Mesendoderm (in vitro differentiated cells): ENCODE data around the gene MMP25.

ENCODE experiments used
- DNase-seq: peaks from one replicate; pipeline ENCODE4 v3.0.0; 2013
- H2AK5ac ChIP-seq: 2 replicates; pipeline ENCODE4 v1.6.1; 2013; ENCODE audit warnings: low read length, inconsistent platforms
- H2BK120ac ChIP-seq: 2 replicates; pipeline ENCODE4 v1.6.1; 2013; ENCODE audit warnings: low read depth, mild to moderate bottlenecking, low read length, moderate library complexity, mixed read lengths
- H2BK15ac ChIP-seq: replicated peaks from 2 replicates; pipeline ENCODE4 v1.6.1; 2013; ENCODE audit warnings: low read depth, mild to moderate bottlenecking, moderate library complexity
- H2BK5ac ChIP-seq: 2 replicates; pipeline ENCODE4 v1.6.1; 2013; ENCODE audit warnings: low read length, inconsistent platforms
- H3K18ac ChIP-seq: 2 replicates; pipeline ENCODE4 v1.6.1; 2013; ENCODE audit warnings: mild to moderate bottlenecking, low read length, mixed read lengths
- H3K23ac ChIP-seq: one replicate; pipeline ENCODE4 v1.6.1; 2013; ENCODE audit warnings: low read length
- H3K27ac ChIP-seq: 2 replicates; pipeline ENCODE4 v1.5.1; 2013; ENCODE audit warnings: low read depth, mild to moderate bottlenecking, inconsistent platforms, low read length, moderate library complexity
- H3K27me3 ChIP-seq: 2 replicates; pipeline ENCODE4 v1.6.1; 2013; ENCODE audit warnings: low read length, control low read depth, mild to moderate bottlenecking, inconsistent platforms; ENCODE audit not compliant: insufficient read depth, poor library complexity
- H3K36me3 ChIP-seq: 2 replicates; pipeline ENCODE4 v1.6.1; 2013; ENCODE audit warnings: low read length, inconsistent platforms; ENCODE audit not compliant: control insufficient read depth, insufficient read depth
- H3K4ac ChIP-seq: one replicate; pipeline ENCODE4 v1.6.1; 2013; ENCODE audit warnings: low read depth, mild to moderate bottlenecking, low read length, moderate library complexity
- H3K4me1 ChIP-seq: 2 replicates; pipeline ENCODE4 v1.6.1; 2013; ENCODE audit warnings: low read depth, low read length, inconsistent platforms; ENCODE audit not compliant: control insufficient read depth
- H3K4me2 ChIP-seq: 2 replicates; pipeline ENCODE4 v1.6.1; 2013; ENCODE audit warnings: low read length
- H3K4me3 ChIP-seq: 2 replicates; pipeline ENCODE4 v1.5.1; 2013; ENCODE audit warnings: mild to moderate bottlenecking, low read length
- H3K56ac ChIP-seq: one replicate; pipeline ENCODE4 v1.6.1; 2013; ENCODE audit warnings: low read length
- H3K79me1 ChIP-seq: 2 replicates; pipeline ENCODE4 v1.6.1; 2013; ENCODE audit warnings: low read length, inconsistent platforms
- H3K79me2 ChIP-seq: 2 replicates; pipeline ENCODE4 v1.6.1; 2013; ENCODE audit warnings: mild to moderate bottlenecking, low read length; ENCODE audit not compliant: control insufficient read depth, insufficient read depth
- H3K9ac ChIP-seq: 2 replicates; pipeline ENCODE4 v1.6.1; 2013; ENCODE audit warnings: low read length, inconsistent platforms
- H4K5ac ChIP-seq: one replicate; pipeline ENCODE4 v1.6.1; 2013; ENCODE audit warnings: low read length
- H4K8ac ChIP-seq: one replicate; pipeline ENCODE4 v1.6.1; 2013; ENCODE audit warnings: low read depth, mild to moderate bottlenecking, control low read depth, low read length, moderate library complexity
- WGBS: extraction: QIAGEN DNeasy Blood & Tissue Kit; methylation state at CpG from one replicate; pipeline ENCODE4 v1.1.7; 2013; ENCODE audit warnings: low lambda C conversion rate, missing lambda C conversion rate; ENCODE audit not compliant: insufficient coverage; ENCODE audit errors: extremely low coverage; 5-methylcytosine and 5-hydroxymethylcytosine counted together

MMP25 gene

GRCh38 chr16:3019594-3020246 lies 26.6 kb upstream of the MMP25 start:
- H3K4me1 ChIP-seq = peaks cover 12% of the 10 kb centered on the region
- H2BK15ac ChIP-seq = no peak overlapping the region
- peak overlapping the region; percentile 69 for H3K9ac ChIP-seq
- WGBS = no CpG with 5 or more reads among the region's 40 CpGs
- H3K23ac ChIP-seq = no peak overlapping the region
- H3K36me3 ChIP-seq = peaks cover 2% of the 10 kb centered on the region
- no peak overlapping the region for H3K4ac ChIP-seq
- peak overlapping the region; percentile 83 for H3K4me2 ChIP-seq
- no peak overlapping the region for H2BK120ac ChIP-seq
- H4K8ac ChIP-seq = no peak overlapping the region
- H3K18ac ChIP-seq = no peak overlapping the region
- no peak overlapping the region for H4K5ac ChIP-seq
- H3K79me1 ChIP-seq = peaks cover 8% of the 10 kb centered on the region
- no peaks in the 10 kb centered on the region for H3K27me3 ChIP-seq
- H3K27ac ChIP-seq = no peak overlapping the region
- H3K56ac ChIP-seq = peak overlapping the region; percentile 85
- H2AK5ac ChIP-seq = no peak overlapping the region
- DNase-seq = no peak
- H3K79me2 ChIP-seq = peaks cover 21% of the 10 kb centered on the region
- H3K4me3 ChIP-seq = no peak overlapping the region
- H2BK5ac ChIP-seq = peak overlapping the region; percentile 23

DNA sequence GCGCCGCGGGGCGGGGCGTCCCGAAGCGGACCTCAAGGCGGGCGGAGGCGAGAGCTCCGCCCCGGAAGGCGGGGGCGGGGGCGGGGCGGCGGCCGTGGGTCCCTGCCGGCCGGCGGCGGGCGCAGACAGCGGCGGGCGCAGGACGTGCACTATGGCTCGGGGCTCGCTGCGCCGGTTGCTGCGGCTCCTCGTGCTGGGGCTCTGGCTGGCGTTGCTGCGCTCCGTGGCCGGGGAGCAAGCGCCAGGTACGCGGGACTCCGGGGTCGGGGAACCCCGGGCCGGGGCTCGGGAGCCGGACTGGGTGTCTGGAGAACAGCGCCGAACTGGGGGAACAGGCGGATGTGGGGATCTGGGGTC lies 26.1 kb upstream of the MMP25 start, which contains the start of gene TNFRSF12A:
Gene TNFRSF12A, plus strand, starts transcription at position 122 of the 357 bp plus-strand sequence. Its CDS starts 30 bp downstream, at position 152.
- Histone ChIP-seq H2BK5ac (peak within 1 kb of the TSS; percentile 88), H3K4me2 (peak within 1 kb of the TSS; percentile 83), H2AK5ac (no peak within 1 kb of the TSS), H3K27ac (peak within 1 kb of the TSS; percentile 98), H3K9ac (peak within 1 kb of the TSS; percentile 87), H3K18ac (peak within 1 kb of the TSS; percentile 88), H3K23ac (no peak within 1 kb of the TSS), H3K36me3 (no peaks in the 10 kb centered on the region), H3K79me2 (peaks cover 21% of the 10 kb centered on the region), H3K4me3 (peak within 1 kb of the TSS; percentile 88), H3K56ac (peak within 1 kb of the TSS; percentile 97), H3K4me1 (peaks cover 12% of the 10 kb centered on the region), H3K79me1 (peaks cover 8% of the 10 kb centered on the region), H2BK15ac (no peak within 1 kb of the TSS), H3K4ac (peak within 1 kb of the TSS; percentile 48), H4K5ac (no peak within 1 kb of the TSS), H2BK120ac (peak within 1 kb of the TSS; percentile 21), H3K27me3 (no peaks in the 10 kb centered on the region), H4K8ac (peak within 1 kb of the TSS; percentile 31)
- WGBS = no CpG with 5 or more reads among the region's 49 CpGs
- peak; percentile 91 for DNase-seq

DNA sequence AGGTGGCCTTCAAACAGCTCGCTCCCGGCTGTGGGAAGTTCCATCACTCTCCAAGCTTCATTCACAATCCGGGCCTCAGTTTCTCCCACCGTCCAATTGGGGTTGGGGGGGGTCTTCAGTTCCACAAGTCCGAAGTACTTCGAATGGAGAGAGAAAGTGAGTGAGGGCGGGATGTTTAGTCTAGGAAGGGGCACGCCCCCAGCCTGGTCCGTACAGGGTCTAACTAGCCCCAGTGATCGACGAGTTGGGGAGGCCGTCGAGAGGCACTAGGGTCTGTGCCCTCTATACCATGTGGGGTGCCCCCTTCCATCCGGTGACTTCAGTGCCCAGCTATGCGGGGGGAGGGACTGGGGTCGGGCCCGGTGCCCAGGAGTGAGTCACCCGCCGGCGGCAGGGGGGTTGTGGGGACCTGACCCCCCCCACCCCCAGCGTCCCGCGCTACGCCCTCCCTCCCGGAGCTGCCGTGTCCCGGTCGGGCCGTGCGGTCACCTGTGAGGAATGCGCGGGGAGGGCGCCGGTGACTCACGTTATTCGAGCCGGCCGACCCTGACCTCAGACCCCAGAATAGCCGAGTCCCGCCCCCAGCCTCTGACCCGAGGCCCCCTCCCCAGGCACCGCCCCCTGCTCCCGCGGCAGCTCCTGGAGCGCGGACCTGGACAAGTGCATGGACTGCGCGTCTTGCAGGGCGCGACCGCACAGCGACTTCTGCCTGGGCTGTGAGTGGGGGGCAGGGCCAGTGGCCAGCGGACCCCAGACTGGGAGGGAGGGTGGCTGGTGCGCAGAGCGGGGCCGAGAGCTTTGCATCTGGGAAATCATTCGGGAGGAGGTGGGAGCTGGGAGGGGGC lies 25.5 kb upstream of the MMP25 start:
- peak overlapping the region; percentile 81 for H3K4me2 ChIP-seq
- H3K56ac ChIP-seq = peak overlapping the region; percentile 97
- H3K27ac ChIP-seq = peak overlapping the region; percentile 98
- H2BK120ac ChIP-seq = peak overlapping the region; percentile 21
- DNase-seq = peak; percentile 96
- H3K36me3 ChIP-seq = no peaks in the 10 kb centered on the region
- peak overlapping the region; percentile 88 for H2BK5ac ChIP-seq
- peaks cover 8% of the 10 kb centered on the region for H3K79me1 ChIP-seq
- no peak overlapping the region for H3K23ac ChIP-seq
- WGBS = no CpG with 5 or more reads among the region's 57 CpGs
- no peak overlapping the region for H4K5ac ChIP-seq
- H3K27me3 ChIP-seq = no peaks in the 10 kb centered on the region
- peak overlapping the region; percentile 88 for H3K4me3 ChIP-seq
- peak overlapping the region; percentile 88 for H3K18ac ChIP-seq
- no peak overlapping the region for H2AK5ac ChIP-seq
- H4K8ac ChIP-seq = peak overlapping the region; percentile 31
- H2BK15ac ChIP-seq = no peak overlapping the region
- H3K79me2 ChIP-seq = peaks cover 19% of the 10 kb centered on the region
- peaks cover 12% of the 10 kb centered on the region for H3K4me1 ChIP-seq
- H3K9ac ChIP-seq = peak overlapping the region; percentile 87
- peak overlapping the region; percentile 48 for H3K4ac ChIP-seq

GRCh38 chr16:3021449-3022207 lies 24.7 kb upstream of the MMP25 start:
- H2BK5ac ChIP-seq = peak overlapping the region; percentile 38
- H3K4ac ChIP-seq = peak overlapping the region; percentile 58
- peak overlapping the region; percentile 98 for H3K27ac ChIP-seq
- peak overlapping the region; percentile 72 for H3K4me2 ChIP-seq
- peak overlapping the region; percentile 97 for H3K56ac ChIP-seq
- no peaks in the 10 kb centered on the region for H3K27me3 ChIP-seq
- peak overlapping the region; percentile 31 for H3K18ac ChIP-seq
- peaks cover 5% of the 10 kb centered on the region for H3K36me3 ChIP-seq
- H3K79me1 ChIP-seq = peaks cover 5% of the 10 kb centered on the region
- H2AK5ac ChIP-seq = peak overlapping the region; percentile 50
- H2BK120ac ChIP-seq = no peak overlapping the region
- no peak overlapping the region for H3K23ac ChIP-seq
- H3K4me3 ChIP-seq = peak overlapping the region; percentile 69
- no peak overlapping the region for H2BK15ac ChIP-seq
- peak; percentile 98 for DNase-seq
- H4K5ac ChIP-seq = no peak overlapping the region
- H4K8ac ChIP-seq = no peak overlapping the region
- peaks cover 12% of the 10 kb centered on the region for H3K4me1 ChIP-seq
- peak overlapping the region; percentile 87 for H3K9ac ChIP-seq
- peaks cover 13% of the 10 kb centered on the region for H3K79me2 ChIP-seq
- no CpG with 5 or more reads among the region's 25 CpGs for WGBS

DNA sequence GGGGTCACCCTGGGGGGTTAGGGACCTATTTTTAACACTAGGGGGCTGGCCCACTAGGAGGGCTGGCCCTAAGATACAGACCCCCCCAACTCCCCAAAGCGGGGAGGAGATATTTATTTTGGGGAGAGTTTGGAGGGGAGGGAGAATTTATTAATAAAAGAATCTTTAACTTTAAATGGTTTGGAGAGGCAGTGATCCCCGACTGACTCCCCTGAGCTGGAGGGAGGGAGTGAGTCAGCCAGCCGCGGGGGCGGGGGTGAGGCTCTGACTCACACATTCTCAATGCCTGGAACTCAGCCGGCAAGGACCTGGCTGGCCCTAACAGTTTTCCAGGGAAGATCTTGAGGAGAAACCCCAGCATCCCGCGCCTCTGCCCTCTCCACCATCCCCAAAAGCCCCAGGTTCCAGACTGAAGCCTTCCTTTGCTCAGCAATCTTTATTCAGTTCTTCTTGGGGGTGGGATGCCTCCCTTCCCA lies 24.1 kb upstream of the MMP25 start:
- Histone ChIP-seq H3K4me2 (peak overlapping the region; percentile 85), H3K79me1 (peaks cover 5% of the 10 kb centered on the region), H2BK15ac (no peak overlapping the region), H4K8ac (no peak overlapping the region), H2AK5ac (peak overlapping the region; percentile 78), H3K56ac (peak overlapping the region; percentile 97), H3K18ac (peak overlapping the region; percentile 69), H3K9ac (peak overlapping the region; percentile 90), H2BK120ac (no peak overlapping the region), H3K36me3 (peaks cover 8% of the 10 kb centered on the region), H3K4ac (peak overlapping the region; percentile 58), H4K5ac (no peak overlapping the region), H3K27me3 (no peaks in the 10 kb centered on the region), H3K23ac (peak overlapping the region; percentile 48), H3K79me2 (peaks cover 8% of the 10 kb centered on the region), H3K27ac (peak overlapping the region; percentile 98), H3K4me3 (peak overlapping the region; percentile 5), H3K4me1 (peaks cover 12% of the 10 kb centered on the region), H2BK5ac (peak overlapping the region; percentile 91)
- no CpG with 5 or more reads among the region's 8 CpGs for WGBS
- peak; percentile 98 for DNase-seq
